ENCODE data around the gene COPS7B.

DNA sequence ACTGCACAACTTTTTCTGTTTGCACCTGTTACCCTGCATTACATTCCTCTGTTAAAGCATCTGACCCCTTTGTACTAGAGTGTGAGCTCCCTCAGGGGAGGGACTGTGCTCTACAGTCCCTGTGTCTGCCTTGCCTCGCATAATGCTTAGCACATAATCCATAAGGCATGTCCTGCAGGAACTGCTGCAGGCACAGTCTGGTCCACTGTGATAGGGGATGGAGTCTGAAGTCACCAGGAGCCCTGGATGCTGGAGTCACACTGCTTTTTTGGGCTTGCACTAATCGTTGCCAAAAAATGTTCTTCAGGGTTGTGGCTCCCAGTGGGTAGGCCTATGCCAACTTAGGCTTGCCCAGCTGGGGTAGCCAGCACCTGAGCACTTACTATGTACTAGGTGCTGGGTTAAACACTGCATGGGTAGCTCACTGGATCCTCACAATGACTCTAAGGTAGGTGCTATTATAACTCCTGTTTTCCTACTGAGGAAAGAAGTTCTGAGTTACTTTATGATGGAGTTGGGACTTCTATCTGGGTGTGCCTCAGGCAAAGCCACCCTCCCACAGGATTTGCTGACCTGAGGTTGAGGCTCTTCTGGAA, 33.3 kb downstream of the COPS7B start:
- no peak for TF ChIP-seq POLR2A (IDR thresholded peaks at IDR 0.05)
- TF ChIP-seq, protein P1, sequence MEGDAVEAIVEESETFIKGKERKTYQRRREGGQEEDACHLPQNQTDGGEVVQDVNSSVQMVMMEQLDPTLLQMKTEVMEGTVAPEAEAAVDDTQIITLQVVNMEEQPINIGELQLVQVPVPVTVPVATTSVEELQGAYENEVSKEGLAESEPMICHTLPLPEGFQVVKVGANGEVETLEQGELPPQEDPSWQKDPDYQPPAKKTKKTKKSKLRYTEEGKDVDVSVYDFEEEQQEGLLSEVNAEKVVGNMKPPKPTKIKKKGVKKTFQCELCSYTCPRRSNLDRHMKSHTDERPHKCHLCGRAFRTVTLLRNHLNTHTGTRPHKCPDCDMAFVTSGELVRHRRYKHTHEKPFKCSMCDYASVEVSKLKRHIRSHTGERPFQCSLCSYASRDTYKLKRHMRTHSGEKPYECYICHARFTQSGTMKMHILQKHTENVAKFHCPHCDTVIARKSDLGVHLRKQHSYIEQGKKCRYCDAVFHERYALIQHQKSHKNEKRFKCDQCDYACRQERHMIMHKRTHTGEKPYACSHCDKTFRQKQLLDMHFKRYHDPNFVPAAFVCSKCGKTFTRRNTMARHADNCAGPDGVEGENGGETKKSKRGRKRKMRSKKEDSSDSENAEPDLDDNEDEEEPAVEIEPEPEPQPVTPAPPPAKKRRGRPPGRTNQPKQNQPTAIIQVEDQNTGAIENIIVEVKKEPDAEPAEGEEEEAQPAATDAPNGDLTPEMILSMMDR (IDR thresholded peaks at IDR 0.05): no peak
